ENCODE results near the gene TRIM9.

TRIM9 gene

DNA sequence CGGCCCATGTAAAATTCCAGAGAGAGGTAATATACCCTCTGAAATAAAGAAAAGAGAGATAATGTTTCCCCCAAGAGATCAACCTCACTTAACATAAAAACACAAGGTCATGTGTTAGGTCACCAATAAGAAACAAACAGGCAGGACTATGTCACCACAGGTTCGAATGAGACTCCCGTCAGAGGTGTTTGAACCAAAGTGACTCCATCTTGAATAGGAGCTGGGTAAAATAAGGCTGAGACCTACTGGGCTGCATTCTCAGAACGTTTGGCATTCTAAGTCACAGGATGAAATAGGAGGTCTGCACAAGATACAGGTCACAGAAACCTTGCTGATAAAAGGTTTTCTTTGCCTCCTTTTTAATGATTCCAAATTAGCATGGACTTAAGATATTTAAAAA lies 157.1 kb downstream of the TRIM9 start:
- H3K4me3 ChIP-seq (ENCODE audit: low read depth, low read length): no peak overlapping the region
- TF ChIP-seq, protein P1, sequence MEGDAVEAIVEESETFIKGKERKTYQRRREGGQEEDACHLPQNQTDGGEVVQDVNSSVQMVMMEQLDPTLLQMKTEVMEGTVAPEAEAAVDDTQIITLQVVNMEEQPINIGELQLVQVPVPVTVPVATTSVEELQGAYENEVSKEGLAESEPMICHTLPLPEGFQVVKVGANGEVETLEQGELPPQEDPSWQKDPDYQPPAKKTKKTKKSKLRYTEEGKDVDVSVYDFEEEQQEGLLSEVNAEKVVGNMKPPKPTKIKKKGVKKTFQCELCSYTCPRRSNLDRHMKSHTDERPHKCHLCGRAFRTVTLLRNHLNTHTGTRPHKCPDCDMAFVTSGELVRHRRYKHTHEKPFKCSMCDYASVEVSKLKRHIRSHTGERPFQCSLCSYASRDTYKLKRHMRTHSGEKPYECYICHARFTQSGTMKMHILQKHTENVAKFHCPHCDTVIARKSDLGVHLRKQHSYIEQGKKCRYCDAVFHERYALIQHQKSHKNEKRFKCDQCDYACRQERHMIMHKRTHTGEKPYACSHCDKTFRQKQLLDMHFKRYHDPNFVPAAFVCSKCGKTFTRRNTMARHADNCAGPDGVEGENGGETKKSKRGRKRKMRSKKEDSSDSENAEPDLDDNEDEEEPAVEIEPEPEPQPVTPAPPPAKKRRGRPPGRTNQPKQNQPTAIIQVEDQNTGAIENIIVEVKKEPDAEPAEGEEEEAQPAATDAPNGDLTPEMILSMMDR (IDR thresholded peaks at IDR 0.05; ENCODE audit: borderline replicate concordance, insufficient read depth, low read depth, low read length): no peak

DNA sequence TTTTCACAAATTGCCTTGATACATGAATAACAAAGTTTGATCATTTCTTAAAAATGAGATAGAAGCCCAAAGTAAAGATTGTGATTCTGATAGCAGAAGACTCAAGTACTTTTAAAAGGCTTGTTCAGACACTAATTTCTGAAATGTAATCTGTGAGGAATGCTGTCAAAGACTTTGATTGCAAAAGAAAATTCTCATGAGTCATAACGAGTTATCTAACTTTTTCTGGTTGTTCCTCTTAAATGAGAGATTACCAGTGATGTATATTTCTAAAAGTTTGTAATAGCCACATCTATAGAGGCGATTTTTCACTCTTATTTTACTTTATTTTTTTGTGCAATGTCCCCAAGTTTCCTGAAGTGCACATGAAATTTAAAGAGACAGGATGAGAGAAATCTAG lies 157.6 kb downstream of the TRIM9 start:
- H3K4me3 ChIP-seq (ENCODE audit: low read depth, low read length): no peak overlapping the region
- TF ChIP-seq, protein P1 (IDR thresholded peaks at IDR 0.05; ENCODE audit: borderline replicate concordance, insufficient read depth, low read depth, low read length): no peak

DNA sequence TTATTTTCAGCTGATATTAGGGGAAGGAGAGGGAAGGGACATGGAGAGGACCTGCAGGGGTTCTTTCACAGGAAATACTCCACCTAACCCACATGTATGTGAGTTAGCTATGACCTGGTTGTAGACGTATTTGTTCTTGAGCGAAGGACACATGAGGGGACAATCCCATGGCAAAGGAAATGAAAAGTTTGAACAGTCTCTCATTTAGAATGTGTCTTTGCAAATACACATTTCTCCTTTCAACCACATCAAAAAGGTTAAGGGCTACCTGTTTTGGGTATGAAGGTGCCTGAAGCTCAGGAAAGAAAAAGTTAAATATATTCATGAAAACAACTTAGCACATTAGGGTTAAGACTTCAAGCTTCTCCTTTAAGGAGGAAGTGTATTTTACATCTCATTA lies 158.0 kb downstream of the TRIM9 start:
- TF ChIP-seq, protein P1 (IDR thresholded peaks at IDR 0.05; ENCODE audit: borderline replicate concordance, insufficient read depth, low read depth, low read length): no peak
- H3K4me3 ChIP-seq (ENCODE audit: low read depth, low read length): no peak overlapping the region

DNA sequence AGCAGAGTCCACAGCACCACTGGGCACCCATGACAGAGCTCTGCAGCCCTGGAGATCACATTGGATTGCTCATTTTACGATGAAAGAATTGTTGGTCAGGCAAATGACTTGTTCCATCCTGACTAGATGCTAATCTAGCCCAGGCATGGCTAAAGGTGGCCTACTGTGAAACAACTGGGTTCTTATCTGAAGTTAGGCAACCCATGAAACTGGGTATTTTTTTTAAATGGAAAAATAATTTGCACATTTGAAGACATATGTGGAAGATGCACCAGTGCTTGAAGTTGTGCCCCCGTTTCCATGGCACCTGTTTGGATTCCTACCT lies 158.9 kb downstream of the TRIM9 start:
- TF ChIP-seq, protein P1 (IDR thresholded peaks at IDR 0.05; ENCODE audit: borderline replicate concordance, insufficient read depth, low read depth, low read length): no peak
- H3K4me3 ChIP-seq (ENCODE audit: low read depth, low read length): no peak overlapping the region

DNA sequence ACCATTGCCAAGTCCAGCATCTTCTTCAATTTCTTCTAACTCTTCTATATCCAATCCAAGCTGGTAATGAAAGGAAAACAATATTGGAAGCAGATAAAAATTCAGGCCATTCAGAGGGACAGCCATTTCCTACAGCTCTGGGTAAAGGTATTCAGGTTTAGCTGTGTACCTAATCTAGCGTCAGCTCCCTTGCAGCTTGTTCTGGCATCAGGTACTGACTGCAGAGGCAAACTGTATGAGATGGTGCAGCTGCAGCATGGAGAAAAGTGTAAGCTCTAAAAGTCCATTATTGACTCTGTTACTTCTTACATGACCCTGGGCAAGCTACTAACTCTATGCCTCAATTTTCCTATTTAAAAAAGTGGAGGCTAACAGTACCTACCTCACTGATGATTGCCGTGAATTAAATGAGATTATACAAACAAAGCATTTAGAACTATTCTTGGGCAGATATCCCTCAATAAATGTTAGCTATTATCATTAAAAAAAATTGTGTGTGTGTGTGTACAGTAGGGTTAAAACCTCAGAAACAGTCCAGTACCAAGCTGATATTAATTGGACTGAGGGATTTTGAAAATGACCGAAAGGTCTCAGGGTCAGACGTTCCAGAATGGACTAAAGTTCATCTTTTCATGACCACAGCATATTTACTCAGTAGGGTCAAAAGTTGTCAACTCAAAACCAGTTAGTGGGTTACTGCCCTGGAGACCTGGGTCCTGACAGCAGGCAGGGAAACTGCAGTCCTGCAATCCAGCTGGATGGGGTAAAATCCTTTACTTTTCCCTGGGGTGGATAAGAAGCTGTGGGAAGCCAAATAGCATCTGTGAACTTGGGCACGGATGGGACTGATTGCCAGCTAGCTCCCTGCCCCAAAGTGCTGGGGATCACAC lies 159.5 kb downstream of the TRIM9 start:
- TF ChIP-seq, protein P1 (IDR thresholded peaks at IDR 0.05; ENCODE audit: borderline replicate concordance, insufficient read depth, low read depth, low read length): no peak
- no peak overlapping the region for H3K4me3 ChIP-seq (ENCODE audit: low read depth, low read length)

DNA sequence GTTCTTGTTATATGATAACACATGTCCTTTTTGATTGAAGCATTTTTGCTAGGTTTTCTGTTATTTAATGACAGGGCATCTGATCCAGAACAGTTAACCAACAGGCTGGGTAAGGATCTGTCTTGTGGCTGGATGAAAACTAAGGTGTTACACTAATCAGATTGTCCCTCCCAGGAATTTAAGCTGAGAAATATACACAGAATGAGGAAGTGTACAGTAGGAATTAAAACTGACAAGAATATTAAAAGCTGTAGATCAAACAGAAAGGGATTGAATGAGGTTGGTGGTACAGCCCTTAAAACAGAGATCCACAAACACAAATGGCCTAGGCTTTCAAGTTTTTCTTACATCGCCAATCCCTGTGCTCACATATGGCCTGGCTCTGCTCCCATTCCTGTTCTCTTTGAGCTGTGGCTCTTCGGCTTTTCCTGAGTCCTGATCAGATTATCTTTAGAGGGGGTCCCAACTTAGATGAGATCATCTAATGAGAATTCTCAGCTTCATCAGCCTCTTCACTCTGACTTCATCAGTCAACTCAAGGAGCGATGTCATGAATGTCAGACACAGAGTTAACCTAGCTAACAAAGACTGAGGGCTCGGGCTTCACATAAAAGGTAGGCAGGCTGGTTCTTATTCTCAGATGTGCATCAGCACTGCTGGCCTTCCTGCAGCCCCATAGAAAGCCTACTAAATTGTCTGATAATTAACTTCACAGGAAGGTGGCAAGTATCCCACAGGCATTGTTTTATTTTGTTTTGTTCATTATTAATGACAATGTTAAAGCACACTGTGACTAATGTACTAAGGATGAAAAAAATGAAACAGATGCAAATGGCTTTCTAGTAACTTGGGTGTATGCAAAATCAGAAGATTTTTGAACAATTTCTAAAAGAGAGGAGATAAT lies 162.1 kb downstream of the TRIM9 start:
- H3K4me3 ChIP-seq (ENCODE audit: low read depth, low read length): no peak overlapping the region
- TF ChIP-seq, protein P1 (IDR thresholded peaks at IDR 0.05; ENCODE audit: borderline replicate concordance, insufficient read depth, low read depth, low read length): no peak

All from GM12875 (cell line).